Ovary (tissue), 3 donors: ENCODE results near the gene GATAD2A.

Source experiments
- POLR2A ChIP-seq: fragments of 450-650 bp; IDR thresholded peaks from one replicate; pipeline ENCODE4 v1.6.1; 2017; ENCODE audit warnings: antibody characterized with exemption, mild to moderate bottlenecking, moderate library complexity
- TF ChIP-seq, protein P1 (sequence below), 3 donors: fragments of 450-650 bp in 2 of 3; fragments of 200-600 bp in 1 of 3; IDR thresholded peaks; one replicate each; pipeline versions ENCODE4 v1.5.1 to v1.8.0; 2016 to 2022; ENCODE audit warnings: antibody characterized with exemption in 3 of 3, mild to moderate bottlenecking in 1 of 3
- donor health status: DM: no; HTN: no; CAD: no.

DNA sequence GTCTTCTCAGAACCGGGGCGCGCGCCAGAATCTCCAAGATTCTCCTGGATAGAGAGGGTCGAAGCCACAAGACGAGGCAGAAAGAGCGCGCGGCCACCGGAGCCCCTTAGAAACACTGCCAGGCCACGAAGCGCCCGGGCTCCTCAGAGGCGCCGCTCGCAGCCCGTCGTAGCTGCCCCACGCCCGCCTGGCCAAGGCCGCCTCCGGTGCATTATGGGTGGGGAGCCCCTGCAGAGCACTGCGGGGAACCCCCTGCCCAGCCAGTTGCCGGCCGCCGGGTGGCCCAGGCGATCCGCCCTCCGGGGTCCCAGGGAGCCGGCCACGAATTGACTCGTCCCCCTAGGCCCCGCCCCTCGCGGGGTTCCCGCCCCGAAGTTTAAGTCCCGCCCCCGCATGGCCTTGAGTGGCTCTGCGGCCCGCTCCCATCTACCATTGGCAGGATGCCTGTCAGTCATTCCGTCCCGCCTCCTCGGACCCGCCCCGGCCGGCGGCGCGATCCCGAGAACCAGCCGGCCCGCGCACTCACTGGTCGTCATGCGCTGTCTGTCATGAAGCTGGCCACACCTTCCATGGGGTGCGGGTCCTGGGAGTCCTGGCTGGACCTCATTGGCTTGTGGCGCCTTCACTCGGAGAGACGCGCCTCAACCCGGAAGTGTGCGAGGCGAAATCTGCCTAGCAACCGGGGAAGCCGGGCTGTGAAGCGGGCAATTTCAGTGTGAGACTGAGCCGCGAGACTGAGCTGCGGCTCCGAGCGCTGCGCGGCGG, 20.2 kb upstream of the GATAD2A start:
- TF ChIP-seq, protein P1, sequence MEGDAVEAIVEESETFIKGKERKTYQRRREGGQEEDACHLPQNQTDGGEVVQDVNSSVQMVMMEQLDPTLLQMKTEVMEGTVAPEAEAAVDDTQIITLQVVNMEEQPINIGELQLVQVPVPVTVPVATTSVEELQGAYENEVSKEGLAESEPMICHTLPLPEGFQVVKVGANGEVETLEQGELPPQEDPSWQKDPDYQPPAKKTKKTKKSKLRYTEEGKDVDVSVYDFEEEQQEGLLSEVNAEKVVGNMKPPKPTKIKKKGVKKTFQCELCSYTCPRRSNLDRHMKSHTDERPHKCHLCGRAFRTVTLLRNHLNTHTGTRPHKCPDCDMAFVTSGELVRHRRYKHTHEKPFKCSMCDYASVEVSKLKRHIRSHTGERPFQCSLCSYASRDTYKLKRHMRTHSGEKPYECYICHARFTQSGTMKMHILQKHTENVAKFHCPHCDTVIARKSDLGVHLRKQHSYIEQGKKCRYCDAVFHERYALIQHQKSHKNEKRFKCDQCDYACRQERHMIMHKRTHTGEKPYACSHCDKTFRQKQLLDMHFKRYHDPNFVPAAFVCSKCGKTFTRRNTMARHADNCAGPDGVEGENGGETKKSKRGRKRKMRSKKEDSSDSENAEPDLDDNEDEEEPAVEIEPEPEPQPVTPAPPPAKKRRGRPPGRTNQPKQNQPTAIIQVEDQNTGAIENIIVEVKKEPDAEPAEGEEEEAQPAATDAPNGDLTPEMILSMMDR (IDR thresholded peaks at IDR 0.05), result peak in 2 of 3 donors; percentile 28 to 43
- peak; percentile 66 for TF ChIP-seq POLR2A
